ENCODE measurements around the gene ARID5A.
"Not testable (repeated sequence)": the region's sequence is repeated elsewhere in the genome, so short reads cannot be mapped to it uniquely, and the experiment has no call there.

ARID5A gene

DNA sequence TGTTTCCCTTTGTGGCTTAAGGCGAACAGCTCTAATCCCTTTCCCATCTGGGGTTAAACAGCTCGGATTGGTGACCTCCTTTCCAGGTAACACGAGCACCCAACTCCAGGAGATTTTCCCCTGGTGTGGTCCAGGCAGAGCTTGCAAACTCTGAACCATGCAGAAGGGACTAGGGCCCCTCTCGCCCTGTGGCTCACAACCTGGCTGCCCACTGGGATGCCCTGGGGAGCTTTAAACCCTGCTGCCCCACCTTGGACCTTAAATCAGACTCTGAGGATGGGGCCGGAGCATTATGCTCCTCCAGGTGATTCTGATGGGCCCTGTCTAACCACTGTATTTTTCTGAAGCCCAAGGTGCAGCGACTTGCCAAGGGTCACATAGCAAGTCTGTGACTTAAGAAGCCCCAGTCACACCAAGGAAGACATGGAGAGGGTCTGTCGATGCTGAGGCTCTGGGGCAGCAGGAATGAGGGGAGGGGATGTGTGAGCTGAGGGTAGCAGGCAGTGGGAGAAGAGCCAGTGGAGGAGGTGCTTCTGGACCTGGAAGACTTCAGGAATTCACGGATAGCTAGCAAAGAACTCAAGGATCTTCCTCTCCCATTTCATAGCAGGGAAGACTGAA is 5.9 kb downstream of the ARID5A start:
- DNase-seq: no peak

DNA sequence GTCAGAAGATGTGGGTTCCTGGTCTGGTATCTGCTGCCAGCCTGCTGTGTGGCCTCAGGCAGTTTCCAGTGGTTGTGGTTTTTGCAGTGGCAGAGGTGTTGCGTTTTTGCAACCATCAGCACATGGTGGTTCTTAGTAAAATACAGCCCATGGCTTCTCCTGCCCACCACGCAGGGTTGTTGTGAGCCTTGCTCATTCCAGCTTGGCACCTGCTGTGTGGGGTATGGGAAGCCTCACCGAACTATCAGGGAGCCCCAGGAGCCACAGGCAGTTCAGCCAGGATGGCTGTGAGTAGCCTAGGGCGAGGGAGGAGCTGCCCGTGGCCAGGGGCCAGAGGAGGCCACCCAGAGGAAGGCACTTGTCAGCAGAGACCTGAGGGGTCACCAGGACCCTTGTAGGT is 9.8 kb downstream of the ARID5A start:
- no peak for DNase-seq

DNA sequence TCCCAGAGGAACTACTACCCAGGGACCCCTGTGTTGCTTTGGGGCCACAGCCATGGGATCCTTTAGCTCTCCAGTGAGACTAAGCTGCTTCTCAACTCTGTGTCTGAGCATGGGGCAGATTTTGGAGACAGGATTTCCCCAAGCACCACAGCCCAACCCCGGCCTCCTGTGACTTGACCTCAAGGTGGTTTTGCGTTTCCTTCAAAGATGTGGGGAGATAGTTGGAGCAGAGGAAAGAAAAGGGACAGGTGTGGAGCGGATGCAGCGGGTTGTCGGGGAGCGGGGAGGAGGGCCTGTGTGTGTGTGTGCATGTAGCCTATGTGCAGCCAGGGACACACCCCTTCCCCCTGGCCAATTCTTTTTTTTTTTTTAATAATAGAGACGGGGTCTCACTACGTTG is 10.2 kb downstream of the ARID5A start:
- no peak for DNase-seq

DNA sequence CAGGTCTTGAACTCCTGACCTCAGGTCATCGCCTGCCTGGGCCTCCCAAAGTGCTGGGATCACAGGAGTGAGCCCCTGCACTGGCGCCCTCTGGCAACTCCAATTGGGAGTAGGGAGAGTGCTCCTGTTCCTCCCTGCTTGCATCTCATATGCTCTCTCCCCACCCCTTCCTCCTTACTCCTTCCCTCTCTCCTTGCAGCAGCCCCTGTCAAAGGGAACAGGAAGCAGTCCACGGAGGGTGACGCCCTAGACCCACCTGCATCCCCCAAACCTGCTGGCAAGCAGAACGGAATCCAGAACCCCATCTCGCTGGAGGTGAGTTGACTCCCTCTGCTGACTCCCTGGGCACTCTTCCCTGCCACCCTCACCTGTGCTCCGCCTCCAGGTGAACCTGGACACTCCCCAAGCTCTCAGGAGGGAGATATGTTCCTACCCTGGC is 10.7 kb downstream of the ARID5A start:
- DNase-seq: no peak

DNA sequence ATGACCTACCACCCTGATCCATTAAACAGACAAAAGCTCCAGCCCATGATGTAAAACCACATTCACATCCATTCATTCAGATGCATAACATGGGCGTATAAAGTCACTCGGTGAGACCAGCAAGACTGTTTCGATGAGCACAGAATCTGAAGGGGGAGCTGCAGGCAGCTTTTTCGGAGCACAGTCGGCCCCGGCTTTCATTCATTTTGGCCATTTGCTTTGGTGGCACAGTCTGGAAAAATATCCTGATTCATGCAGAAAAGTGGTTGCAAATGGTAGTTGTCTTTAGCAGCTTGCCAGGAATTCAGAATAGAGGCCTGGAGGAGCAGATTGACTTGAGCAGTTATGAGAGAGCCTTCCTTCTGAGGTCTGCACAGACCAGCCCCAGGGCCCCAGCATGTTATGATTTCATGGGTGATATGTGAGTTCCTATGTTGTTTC is 11.2 kb downstream of the ARID5A start:
- DNase-seq: peak; percentile 61

DNA sequence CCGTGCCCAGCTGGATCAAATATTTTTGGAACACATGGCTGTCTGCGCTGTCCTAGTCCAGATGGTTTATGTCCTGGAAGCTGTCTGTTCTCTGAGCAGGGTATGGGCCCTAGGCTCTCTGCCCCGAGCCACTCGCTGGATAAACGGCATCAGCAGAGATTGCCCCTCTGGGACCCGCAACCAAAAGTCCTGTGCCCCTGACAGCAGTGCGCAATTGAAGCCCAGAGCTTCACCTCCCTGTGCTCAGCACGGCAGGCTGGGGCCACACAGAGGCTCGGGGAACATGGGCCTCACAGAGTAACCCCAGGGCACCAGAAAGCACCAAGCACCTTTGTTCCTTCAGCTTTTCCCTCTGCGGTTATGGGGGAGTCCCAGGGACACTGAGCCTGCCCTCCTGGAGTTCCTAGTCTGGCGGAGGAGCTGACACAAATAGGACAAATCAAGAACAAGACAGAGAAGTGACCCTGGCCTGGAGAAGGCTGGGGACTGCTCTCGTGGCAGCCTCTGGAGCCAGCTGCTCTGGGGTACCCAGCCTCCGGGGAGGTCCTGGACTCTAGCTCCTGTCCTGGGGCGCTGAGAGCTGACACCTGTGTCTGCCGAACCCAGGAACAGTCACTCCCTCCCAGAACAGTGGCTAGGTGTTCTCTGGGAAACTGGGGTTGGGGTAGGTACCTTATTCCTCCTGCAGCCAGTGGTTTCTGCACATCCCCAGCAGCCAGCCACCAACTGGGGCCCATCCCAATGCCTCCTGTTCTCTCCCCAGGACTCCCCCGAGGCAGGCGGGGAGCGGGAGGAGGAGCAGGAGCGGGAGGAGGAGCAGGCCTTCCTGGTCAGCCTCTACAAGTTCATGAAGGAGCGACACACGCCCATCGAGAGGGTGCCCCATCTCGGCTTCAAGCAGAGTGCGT is 12.3 kb downstream of the ARID5A start:
- no peak for DNase-seq

DNA sequence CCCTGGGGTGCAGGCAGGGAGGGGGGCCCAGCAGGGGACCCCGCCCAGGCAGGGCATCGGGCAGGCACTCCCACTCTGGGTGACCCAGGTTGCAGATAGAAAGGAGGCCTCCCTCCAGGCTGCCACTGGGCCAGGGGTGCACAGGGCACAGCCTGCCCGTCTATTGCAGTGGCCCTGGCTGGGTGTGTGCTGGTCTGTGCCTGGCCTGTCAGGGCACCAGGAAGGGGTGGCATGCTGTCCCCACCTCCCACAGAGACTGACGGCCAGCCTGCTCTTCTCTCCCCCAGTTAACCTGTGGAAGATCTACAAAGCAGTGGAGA is 12.9 kb downstream of the ARID5A start:
- DNase-seq: no peak

DNA sequence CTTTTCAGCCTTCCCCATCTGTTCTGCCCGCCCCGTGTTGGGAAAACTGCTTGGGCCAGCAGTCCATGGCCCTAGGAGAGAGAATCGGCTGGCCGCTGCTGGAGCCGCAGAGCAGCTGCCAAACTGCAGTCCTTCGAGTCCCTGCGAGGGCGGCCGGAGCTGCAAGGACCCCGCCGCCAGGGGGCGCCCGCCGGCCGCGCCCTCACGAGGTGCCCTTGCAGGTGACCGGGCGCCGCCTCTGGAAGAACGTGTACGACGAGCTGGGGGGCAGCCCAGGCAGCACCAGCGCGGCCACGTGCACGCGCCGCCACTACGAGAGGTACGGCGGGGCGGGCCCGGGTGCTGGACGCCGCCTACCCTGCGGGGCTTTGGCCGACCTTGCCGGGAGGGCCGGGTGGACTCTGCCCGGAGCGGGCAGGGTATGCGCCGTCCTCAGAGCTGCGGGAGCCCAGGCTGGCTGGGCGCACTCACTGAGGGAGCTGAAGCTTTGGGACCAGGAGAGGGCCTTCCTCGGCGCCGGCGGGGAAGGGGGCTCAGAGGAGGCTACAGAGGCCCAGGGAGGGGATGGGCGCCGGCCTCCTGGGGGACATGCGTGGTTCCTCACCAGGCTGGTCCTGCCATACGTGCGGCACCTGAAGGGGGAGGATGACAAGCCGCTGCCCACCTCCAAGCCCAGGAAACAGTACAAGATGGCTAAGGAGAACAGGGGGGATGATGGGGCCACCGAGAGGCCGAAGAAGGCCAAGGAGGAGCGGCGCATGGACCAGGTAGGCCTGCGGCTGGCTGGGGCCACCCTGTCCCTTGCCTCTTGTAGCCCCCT is 13.6 kb downstream of the ARID5A start:
- DNase-seq: no peak

DNA sequence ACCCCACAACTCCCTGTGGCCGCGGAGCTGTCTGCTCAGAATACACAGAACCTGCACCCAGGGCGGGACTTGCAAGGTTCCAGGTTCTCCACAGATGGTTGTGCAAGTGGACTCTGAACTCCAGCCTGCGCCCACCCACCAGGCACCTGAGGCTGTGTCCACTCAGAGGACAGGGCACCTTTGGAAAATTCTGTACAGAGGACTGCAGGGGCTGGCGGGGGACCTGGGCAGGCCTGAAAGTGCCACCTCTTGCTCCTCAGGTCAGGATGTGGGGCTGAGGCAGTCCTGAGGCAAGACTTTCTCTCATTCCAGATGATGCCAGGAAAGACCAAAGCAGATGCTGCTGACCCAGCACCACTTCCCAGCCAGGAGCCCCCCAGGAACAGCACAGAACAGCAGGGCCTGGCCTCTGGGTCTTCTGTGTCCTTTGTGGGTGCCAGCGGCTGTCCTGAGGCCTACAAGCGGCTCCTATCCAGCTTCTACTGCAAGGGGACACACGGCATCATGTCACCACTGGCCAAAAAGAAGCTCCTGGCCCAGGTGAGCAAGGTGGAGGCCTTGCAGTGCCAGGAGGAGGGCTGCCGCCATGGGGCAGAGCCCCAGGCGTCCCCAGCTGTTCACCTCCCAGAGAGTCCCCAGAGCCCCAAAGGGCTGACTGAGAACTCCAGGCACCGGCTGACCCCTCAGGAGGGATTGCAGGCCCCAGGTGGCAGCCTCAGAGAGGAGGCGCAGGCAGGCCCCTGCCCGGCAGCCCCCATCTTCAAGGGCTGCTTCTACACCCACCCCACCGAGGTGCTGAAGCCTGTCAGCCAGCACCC is 14.4 kb downstream of the ARID5A start:
- no peak for DNase-seq

DNA sequence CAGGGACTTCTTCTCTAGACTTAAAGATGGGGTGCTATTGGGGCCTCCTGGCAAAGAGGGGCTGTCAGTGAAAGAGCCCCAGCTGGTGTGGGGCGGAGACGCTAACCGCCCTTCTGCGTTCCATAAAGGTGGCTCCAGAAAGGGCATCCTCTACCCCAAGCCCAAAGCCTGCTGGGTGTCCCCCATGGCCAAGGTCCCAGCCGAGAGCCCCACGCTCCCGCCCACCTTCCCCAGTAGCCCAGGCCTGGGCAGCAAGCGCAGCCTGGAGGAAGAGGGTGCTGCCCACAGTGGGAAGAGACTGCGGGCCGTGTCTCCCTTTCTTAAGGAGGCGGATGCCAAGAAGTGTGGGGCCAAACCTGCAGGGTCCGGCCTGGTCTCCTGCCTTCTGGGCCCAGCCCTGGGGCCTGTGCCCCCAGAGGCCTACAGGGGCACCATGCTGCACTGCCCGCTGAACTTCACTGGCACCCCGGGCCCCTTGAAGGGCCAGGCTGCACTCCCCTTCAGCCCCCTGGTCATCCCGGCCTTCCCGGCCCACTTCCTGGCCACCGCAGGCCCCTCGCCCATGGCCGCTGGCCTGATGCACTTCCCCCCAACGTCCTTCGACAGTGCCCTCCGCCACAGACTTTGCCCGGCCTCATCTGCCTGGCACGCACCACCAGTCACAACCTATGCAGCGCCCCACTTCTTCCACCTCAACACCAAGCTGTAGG is 15.2 kb downstream of the ARID5A start:
- DNase-seq: no peak

DNA sequence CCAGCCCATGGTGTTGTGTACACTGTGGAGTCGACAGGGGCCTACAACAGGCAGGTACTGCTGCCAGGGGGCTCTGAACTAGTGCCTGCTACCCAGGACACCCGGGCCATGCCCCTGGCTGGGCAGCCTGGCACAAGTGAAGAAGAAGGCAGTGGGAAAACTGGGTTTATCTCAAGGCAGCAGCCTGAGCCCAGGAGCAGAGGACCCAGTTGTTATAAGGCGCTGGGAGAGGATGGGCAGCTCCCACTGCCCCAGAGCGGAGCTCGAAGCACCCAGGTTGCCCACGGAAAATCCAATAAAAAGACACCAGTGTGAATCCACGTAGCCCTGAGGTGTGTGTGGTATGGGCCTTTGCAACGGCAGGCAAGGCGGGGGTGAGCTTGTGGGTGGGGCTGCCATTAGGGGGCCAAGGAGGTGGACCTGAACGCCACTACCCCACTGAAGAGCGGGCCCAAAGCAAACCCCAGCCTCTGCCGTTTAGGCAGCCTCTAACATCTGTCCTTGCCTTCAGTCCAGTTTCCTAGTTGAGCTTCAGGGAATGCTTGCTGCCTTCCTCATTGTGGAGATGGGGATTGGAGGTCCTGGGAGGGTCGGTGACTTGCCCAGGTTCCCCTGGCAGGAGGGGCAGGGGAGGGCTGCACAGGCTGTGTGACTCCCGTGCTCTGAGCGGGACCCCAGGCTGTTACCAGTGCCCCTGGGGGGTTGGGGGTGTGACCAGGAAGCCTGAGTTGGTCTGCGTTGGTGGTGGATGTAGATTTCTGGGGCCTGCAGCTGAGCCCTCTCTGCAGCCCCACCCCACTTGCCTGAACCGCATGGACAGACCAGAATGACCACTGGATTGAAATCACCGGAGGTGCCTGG is 16.0 kb downstream of the ARID5A start:
- DNase-seq: no peak

DNA sequence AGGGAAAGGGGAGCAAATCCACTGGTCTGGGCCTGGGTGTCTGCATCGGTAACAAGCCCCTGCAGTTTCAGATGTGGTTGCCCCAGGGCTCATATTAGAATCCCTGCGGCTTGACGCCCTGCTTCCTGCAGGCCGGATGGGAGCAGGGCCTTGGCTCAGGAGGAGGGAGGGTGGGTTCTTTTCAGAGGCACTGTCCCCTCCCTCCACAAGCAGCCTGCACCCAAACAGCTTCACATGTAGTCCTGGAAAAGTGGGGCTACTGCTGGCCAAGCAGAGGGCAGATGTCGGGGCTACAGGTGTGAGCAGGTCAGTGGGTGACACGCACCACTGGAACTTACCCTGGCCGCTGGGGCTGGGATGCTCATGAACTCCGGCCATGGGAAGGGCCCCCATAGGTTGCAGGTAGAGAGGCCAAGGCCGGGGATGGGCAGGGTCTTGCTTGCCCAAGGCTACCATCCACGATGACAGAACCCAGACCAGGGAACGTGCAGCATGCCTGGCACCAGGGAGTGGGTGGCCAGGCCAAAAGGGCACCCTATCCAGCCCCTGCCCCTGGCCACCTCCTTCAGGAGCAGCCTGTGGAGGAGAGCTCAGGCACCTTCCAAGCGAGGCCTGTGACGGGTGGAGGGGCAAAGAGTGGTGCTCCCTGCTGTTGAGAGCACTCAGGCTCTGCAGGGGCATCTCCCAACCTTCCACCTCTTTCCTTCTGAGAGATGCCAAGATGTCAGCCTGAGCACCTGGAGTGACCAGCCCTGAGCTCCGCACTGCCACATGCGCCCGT is 16.8 kb downstream of the ARID5A start:
- no peak for DNase-seq

DNA sequence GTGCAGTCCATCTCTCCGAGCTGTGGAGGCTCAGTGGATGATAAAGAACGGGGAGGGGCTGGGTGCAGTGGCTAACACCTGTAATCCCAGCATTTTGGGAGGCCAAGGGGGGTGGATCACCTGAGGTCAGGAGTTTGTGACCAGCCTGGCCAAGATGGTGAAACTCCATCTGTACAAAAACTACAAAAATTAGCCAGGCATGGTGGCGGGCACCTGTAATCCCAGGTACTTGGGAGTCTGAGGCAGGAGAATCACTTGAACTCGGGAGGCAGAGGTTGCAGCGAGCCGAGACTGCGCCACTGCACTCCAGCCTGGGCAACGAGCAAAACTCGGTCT is 17.4 kb downstream of the ARID5A start:
- not testable (repeated sequence) for DNase-seq

DNA sequence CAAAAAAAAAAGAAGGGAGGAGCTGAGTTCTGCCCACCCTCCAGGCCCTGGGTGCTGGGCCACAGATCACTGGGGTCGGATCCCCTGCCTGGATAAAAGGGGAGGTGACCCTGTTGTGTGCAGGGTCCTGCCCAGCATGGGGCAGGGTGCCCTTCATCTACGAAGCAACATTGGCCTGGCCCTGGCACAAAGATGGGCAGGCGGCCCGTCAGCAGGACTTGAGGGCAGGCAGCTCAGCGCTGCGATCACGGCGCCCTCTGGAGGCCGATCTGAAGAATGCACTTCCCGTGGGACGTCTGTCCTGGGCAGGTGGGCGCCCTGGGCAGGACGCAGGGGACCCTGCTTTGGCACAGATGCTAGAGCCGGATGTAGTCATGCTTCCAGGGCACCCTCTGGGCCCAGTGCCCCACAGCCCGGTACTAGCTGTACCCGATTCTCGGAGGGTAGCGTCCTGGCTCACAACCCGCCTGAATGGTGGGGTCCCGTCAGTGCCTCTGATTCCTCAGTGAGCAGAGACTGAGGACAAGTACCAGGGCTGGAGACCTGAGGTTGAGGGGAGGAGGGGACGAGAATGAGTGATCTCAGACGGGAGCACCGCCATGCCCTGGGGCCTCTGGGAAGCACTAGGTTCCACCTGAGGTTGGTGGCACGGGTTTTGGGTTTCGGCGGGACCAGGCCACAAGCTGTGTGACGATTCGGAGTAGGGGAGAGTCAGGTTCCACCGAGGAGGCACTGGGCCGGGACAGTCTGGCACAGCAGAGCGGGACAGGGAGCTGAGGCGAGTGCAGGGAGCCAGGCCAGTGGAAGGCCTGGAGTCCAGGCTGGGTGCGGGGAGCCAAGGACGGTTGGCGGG is 18.0 kb downstream of the ARID5A start:
- peak; percentile 60 for DNase-seq

DNA sequence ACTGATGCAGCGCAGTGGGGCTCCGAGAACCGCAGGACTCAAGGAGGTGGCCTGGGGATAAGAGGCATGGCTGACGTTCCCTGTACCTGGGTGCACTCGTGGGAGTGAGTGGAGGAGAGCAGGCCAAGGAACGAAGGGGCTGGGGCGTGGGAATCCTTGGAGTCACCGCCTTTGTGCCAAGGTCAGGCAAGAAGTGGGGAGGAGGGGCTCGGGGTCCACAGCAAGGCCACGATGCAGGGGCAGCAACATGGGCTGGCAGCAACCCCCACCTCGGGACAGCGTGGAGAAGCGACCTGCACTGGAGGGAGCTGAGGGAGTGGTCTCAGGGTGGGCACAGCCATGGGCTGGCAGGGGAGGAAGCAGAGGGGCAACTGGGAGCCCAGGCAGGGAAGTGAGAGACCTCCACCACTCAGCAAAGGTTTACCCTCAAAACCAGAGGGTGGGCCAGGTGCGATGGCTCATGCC is 18.6 kb downstream of the ARID5A start:
- DNase-seq: no peak

DNA sequence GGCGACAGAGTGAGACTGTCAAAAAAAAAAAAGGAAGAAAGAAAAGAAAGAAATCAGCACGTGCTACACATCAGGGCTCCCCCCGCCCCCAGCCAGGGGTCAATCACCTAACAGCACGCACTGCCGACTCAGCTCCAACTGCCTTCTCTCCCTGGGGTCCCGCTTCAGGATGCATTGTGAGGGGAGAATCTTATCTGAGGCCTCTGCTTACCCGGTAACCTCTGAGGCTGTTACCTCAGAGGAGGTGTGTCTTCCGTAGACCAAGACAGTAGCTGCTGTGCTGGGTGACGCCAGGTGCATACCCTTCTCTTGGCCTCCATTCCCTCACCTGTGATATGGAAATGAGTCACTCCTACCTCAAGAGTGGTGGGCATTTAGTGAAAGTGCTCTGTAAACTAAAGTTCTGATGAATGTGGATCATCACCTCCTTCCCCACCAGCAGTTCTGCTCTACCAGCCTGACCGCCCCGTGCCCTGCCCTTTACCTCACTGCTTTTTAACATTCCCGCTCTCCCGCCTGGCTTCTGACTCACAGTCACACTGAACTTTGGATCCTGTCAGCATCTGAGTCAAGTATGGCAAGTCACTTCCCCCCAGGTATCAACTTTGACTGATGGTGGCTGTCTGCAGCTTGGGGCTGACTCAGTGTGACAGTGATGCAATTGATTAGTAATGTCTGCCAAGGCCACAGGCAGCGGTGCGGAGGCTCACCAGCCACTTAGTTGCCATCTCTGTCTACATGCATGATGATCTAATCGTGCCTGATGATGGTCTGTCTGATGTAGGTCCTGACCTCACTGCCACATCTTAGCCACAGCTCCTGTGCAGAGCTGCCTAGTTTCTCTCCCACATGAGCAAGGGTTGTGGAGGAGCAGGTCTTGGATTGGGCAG is 20.1 kb downstream of the ARID5A start:
- no peak for DNase-seq

DNA sequence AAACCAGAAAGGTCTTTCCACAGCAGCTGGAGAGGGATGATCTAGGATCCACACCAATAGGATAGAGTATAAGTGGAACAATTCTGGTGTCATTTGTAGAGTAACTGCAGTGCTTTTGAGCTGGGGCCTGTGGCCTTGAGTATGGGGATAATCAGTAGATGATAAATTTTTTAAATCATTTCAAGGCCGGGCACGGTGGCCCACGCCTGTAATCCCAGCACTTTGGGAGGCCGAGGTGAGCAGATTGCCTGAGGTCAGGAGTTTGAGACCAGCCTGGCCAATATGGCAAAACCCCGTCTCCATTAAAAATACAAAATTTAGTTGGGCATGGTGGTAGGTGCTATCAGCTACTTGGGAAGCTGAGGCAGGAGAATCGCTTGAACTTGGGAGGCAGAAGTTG is 20.9 kb downstream of the ARID5A start:
- DNase-seq: not testable (repeated sequence)

DNA sequence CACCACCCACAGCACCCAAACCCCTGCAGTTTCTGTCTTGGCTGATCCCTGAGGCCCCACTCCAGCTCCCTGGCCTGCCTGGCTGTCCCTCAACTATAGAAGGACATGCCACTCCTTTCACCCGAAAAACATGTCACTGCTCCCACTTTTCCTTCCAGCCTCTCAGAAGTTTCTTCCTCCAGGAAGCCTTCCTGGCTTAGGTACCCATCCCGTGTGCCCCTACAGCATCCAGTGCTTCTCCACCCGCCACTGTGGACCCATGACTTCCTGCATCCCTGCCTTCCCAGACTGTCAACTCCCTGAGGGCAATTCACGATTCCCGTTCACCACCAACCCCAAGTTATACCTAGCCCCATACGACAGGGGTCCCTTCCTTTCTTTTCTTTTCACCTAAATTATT is 21.5 kb downstream of the ARID5A start:
- DNase-seq: no peak

All from left hindlimb (tissue), 1 donor.